Nephron progenitor cell (in vitro differentiated cells): Measurements from ENCODE around the gene MACROD2.

Experiments used
- DNase-seq: peaks from one replicate; pipeline ENCODE4 v3.0.0; 2021
- H3K27ac Mint-ChIP-seq: 2 replicates; pipeline ENCODE4 v1.8.0; 2021; ENCODE audit warnings: mild to moderate bottlenecking, moderate library complexity, mixed read lengths
- H3K27me3 Mint-ChIP-seq: 2 replicates; pipeline ENCODE4 v1.8.0; 2021; ENCODE audit warnings: mild to moderate bottlenecking, low read depth, mixed read lengths; ENCODE audit not compliant: poor library complexity
- H3K36me3 Mint-ChIP-seq: 2 replicates; pipeline ENCODE4 v1.8.0; 2021; ENCODE audit warnings: low read depth, mixed read lengths
- H3K4me1 Mint-ChIP-seq: 2 replicates; pipeline ENCODE4 v1.8.0; 2021; ENCODE audit warnings: mixed read lengths
- H3K4me3 Mint-ChIP-seq: 2 replicates; pipeline ENCODE4 v1.8.0; 2021; ENCODE audit warnings: mild to moderate bottlenecking, moderate library complexity, mixed read lengths
- H3K9me3 Mint-ChIP-seq: 2 replicates; pipeline ENCODE4 v1.8.0; 2021; ENCODE audit warnings: mild to moderate bottlenecking, moderate library complexity, mixed read lengths
- TF ChIP-seq, protein P1 (sequence below): fragments of 200-600 bp; sonication (generic); IDR thresholded peaks from 2 replicates; pipeline ENCODE4 v1.5.0; 2021; ENCODE audit warnings: antibody characterized with exemption

The MACROD2 gene

DNA sequence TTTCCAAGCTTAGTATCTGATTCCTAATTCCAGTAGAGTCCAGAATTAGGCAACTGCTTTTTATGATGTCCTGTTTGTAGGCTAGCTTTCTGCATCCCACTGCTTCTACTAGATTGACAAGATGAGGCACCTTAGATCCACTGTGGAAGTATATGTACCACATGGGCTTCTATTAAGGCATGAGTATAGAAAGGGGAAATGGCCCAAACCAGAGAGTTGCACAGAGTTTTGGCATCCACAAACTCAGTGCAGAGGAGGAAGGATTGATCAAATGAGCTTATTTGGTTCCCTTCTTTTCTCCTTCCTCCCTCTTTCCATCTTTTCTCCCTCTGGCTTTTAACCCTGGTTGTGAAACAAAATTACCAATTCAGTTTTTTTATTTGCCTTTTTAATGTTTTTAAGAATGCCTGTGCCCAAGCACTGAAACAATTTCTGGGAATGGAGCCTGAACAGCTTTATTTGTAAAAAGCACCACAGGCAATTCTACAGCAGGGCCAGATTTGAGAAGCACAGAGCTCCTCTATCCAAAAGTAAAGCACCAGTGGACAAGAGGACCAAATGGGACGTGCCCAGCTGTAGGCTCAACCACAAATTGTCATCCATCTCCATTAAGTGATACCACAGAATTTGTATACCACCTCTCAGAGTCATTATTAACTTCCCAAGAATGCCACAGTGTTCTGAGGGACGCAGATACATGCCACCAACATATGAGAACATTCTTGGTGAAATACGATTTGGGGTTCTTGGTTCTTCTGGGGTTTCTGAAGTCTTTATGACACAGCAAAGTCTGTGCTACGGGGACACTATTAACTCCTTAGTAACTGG, 1608.9 kb downstream of the MACROD2 start:
- Mint-ChIP-seq H3K4me3 (no peak overlapping the region), H3K27me3 (no peaks in the 10 kb centered on the region), H3K4me1 (no peaks in the 10 kb centered on the region), H3K27ac (no peak overlapping the region), H3K36me3 (no peaks in the 10 kb centered on the region), H3K9me3 (no peaks in the 10 kb centered on the region)
- TF ChIP-seq, protein P1, sequence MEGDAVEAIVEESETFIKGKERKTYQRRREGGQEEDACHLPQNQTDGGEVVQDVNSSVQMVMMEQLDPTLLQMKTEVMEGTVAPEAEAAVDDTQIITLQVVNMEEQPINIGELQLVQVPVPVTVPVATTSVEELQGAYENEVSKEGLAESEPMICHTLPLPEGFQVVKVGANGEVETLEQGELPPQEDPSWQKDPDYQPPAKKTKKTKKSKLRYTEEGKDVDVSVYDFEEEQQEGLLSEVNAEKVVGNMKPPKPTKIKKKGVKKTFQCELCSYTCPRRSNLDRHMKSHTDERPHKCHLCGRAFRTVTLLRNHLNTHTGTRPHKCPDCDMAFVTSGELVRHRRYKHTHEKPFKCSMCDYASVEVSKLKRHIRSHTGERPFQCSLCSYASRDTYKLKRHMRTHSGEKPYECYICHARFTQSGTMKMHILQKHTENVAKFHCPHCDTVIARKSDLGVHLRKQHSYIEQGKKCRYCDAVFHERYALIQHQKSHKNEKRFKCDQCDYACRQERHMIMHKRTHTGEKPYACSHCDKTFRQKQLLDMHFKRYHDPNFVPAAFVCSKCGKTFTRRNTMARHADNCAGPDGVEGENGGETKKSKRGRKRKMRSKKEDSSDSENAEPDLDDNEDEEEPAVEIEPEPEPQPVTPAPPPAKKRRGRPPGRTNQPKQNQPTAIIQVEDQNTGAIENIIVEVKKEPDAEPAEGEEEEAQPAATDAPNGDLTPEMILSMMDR: no peak
- DNase-seq: no peak

DNA sequence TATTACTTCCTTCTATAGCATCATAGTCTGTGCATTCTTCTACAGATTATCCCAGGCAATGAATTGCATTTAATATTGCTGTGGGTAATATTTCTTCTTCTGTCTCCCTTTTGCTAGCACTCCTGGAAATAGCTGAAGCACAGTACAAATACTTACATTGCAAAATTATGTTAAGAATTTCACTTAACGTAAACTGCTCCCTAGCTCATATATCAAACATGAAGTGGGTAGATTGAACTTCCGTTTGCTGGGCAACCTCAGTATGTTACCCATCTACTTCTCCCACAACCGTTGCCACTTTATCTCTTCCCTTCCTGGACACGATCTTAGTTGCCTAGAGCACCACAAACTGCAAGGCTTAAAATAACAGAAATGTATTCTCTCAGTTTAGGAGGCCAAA, 1614.6 kb downstream of the MACROD2 start:
- TF ChIP-seq, protein P1: no peak
- H3K9me3 Mint-ChIP-seq: no peaks in the 10 kb centered on the region
- H3K27me3 Mint-ChIP-seq: no peaks in the 10 kb centered on the region
- no peak for DNase-seq
- no peaks in the 10 kb centered on the region for H3K36me3 Mint-ChIP-seq
- H3K4me3 Mint-ChIP-seq: no peak overlapping the region
- H3K4me1 Mint-ChIP-seq: no peaks in the 10 kb centered on the region
- no peak overlapping the region for H3K27ac Mint-ChIP-seq

GRCh38 chr20:15610787-15611186, 1615.5 kb downstream of the MACROD2 start:
- Mint-ChIP-seq H3K4me3 (no peak overlapping the region), H3K9me3 (no peaks in the 10 kb centered on the region), H3K36me3 (no peaks in the 10 kb centered on the region), H3K27ac (no peak overlapping the region), H3K4me1 (peaks cover 4% of the 10 kb centered on the region), H3K27me3 (no peaks in the 10 kb centered on the region)
- no peak for DNase-seq
- TF ChIP-seq, protein P1: no peak

- Mint-ChIP-seq H3K9me3 (no peaks in the 10 kb centered on the region), H3K4me3 (no peak overlapping the region), H3K4me1 (peaks cover 7% of the 10 kb centered on the region), H3K27me3 (no peaks in the 10 kb centered on the region), H3K27ac (no peak overlapping the region), H3K36me3 (no peaks in the 10 kb centered on the region)
- DNase-seq: no peak
- TF ChIP-seq, protein P1: no peak
These were observed 1616.2 kb downstream of the MACROD2 start for GRCh38 chr20:15611541-15611940.

- Mint-ChIP-seq H3K36me3 (no peaks in the 10 kb centered on the region), H3K27me3 (no peaks in the 10 kb centered on the region), H3K4me3 (no peak overlapping the region), H3K27ac (no peak overlapping the region), H3K4me1 (peaks cover 13% of the 10 kb centered on the region), H3K9me3 (no peaks in the 10 kb centered on the region)
- TF ChIP-seq, protein P1: no peak
- no peak for DNase-seq
These were observed 1616.9 kb downstream of the MACROD2 start for GRCh38 chr20:15612198-15612597.

GRCh38 chr20:15612769-15613168, 1617.5 kb downstream of the MACROD2 start:
- Mint-ChIP-seq H3K4me3 (no peak overlapping the region), H3K27ac (no peak overlapping the region), H3K4me1 (peaks cover 14% of the 10 kb centered on the region), H3K9me3 (no peaks in the 10 kb centered on the region), H3K36me3 (no peaks in the 10 kb centered on the region), H3K27me3 (no peaks in the 10 kb centered on the region)
- no peak for DNase-seq
- TF ChIP-seq, protein P1: no peak
